HG03457 (cell line): Measurements from ENCODE around the gene ITGA1.

ENCODE experiments used
- ATAC-seq: cut with Tn5 transposase; IDR thresholded peaks from one replicate; pipeline ENCODE4 v1.9.1; 2021; ENCODE audit warnings: moderate number of reproducible peaks; ENCODE audit not compliant: unreplicated experiment

ITGA1 gene

DNA sequence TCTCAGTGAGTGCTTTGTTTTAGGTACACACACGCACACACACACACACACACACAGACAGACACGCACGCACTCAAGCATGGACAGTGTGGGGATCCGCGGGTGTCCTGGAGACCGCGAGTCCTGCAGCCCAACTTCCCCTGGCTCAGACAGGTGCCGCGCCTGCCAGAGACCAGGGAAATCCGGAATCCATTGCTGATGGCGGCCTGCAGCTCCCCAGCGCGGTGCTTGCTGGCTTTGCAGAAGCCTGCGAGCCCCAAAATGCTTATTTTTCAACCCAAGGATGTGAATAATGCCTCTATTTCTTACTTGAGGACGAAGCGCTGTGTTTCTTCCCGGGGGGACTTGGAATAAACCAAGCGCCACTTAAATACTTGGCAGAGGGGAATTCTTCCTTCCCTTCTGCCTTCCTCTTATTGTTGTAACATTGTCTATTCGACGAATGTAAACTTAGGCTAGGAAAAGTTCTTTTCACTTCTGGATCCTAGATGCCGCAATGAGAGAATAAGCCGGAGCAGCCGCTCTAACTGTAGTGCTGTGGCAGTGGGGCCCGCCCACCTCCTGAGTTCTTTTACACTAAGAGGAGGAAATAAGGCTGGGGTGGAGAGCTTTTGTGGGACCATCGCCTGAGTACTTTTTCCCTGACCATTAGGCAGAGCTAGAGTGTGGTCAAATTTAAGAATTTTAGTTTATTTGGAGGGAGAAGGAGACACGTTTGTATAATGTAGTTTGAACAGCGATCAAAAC, 202.2 kb downstream of the ITGA1 start:
- ATAC-seq: no peak

- ATAC-seq: no peak
Measured at GRCh38 chr5:52990528-52990925, 202.8 kb downstream of the ITGA1 start.

DNA sequence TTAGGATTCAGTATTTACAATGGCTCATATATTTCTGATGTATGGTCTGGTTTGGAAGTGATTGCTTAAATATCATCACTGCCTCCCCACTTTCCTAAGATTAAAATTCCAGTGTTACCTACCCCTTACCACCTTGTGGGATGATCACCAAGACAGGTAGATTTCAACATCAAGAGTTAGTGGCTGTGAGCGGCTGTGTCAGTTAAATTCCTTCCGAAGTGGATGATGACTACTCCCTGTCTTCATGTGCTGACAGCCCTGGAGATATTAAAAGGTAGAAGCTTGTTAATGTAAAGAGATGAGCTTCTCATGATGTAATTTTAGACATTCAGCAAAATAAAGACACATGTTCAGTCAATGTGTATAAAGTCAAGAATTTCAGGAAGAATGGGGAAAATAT, 205.7 kb downstream of the ITGA1 start:
- ATAC-seq: no peak

DNA sequence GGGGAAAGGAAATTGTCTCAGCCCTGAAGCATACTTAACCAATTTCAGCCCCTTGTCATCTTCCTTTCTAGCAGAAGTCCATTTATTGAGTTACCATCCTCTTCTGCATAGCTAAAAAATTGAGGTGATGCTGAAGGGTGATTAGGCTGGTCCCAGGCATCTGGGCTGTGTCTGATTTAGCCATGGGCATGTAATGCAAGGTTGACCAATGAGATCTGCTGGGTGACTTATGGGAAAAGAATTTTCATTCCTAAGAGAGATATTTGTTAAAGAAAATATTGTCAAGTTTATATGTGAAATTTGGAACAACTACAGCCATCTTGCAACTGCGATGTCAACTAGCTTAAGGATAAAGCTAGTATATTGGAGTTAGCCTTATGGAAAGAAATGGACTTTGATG, 206.6 kb downstream of the ITGA1 start:
- ATAC-seq: no peak

GRCh38 chr5:52995095-52995494, 207.4 kb downstream of the ITGA1 start:
- ATAC-seq: no peak

DNA sequence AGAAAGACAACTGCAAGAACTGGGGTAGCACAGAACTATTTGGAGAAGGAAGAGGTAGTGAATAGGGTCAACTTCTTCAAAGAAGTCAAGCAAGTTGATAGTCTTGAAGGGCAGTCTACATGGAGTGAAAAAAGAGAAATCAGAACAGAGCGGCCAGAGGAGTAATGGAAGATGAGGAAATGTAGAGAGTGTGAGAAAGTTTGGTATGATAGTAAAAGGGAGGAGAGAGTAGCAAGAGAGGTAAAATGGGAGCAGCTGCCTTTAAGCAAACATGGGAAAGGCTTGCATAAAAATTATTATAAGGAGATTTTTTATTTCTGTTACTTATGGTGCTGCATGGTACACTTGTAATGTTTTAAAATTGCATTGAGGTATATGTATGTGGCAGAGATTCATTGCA, 208.2 kb downstream of the ITGA1 start:
- ATAC-seq: no peak

GRCh38 chr5:52996979-52997378, 209.3 kb downstream of the ITGA1 start:
- ATAC-seq: no peak

- ATAC-seq: no peak
Measured at GRCh38 chr5:52997424-52997823, 209.7 kb downstream of the ITGA1 start.

DNA sequence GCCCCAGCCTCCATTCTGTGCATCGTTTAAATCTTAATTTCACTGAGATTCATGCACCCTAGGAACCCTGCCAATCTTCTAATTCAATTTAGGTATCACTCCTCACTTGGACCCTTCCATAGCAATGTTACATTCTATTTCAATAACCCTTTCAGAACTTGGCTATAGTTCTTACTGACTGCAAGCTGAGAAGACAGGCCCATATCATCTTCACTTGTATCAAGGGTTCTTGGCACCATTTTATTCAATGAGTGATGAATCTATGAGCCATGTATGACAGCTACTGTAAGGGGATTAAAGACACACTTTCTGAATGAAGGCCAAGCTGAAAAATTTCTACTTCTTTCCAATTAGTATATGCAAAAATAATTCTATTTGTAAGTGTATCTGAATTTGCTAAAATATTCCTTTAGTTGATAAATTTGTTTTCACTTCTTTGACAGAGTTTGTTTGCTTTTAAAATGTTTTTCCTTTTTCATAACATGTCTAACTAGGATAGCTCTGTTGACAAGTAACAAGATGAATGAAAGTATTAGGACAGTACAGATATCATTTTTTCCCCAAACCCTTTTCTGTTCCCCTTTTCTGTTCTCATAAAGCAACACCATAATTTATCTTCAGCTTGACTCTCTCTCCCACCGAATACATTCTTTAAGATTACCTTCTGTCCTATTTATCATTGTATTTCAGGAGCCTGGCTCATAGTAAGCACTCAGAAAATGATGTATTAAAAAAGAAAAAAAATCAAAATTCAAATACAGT, 211.0 kb downstream of the ITGA1 start:
- no peak for ATAC-seq

DNA sequence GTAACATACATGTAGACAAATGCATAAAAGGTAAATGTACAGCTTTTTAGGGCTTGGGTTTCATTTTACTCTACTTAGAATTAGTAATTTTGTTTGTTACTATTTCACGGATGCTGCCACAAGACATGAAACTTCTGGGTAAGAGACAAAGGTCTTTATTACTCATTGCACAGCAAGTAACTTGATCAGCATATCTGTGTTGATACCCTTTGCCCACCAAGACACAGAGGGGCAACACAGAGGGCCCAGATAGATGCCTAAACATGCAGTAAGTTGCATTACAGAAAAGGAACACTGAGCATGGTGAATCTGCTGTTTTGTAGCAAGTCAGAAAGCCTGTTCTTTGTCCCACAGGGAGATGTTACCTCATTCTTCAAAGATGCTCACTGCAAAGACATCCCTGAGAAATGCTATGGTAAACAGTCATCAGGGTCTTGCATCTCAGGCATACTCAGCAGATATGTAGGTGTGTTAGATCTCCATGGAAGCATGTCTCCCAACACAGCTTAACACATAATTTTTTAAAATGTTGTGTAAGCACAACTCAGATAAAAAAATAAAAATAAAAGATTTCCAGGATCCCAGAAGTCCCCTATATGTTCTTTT, 211.7 kb downstream of the ITGA1 start:
- no peak for ATAC-seq

GRCh38 chr5:53001541-53001940, 213.8 kb downstream of the ITGA1 start:
- no peak for ATAC-seq

DNA sequence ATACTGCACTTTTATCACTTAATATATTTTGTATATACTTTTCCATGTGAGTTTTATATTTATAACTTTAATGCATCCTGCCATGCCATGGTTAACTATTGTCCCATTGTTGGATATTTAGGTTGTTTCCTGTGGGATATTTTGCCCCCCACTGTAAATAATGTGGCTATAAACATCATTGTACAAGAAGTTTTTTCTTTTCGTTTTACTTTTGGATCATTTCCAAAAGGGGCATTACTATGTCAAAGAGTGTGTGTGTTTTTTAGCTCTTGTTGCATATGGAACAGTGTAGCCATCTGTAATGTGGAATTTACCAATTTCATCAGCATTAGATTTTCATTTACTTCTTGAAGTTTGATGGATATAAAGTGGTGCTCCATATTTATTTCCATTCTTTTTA, 214.8 kb downstream of the ITGA1 start:
- no peak for ATAC-seq

DNA sequence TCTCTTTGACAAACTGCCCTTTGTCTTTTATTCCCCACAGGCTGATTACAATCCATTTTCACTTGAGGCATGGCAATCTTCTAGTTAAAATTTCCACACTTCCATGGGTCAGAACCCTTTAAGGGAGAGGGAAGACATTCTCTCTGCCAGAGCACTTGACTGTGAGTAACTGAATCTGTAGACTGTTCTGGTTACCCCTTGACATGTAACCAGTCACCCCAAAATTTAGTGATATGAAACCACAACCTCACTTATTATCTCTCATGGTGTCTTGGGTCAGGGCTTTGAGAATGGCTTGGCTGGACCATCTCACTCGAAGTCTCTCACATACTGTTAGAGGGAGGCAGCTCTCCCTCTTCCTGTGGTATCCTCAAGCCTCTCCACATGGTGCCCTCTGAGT, 215.4 kb downstream of the ITGA1 start:
- no peak for ATAC-seq

DNA sequence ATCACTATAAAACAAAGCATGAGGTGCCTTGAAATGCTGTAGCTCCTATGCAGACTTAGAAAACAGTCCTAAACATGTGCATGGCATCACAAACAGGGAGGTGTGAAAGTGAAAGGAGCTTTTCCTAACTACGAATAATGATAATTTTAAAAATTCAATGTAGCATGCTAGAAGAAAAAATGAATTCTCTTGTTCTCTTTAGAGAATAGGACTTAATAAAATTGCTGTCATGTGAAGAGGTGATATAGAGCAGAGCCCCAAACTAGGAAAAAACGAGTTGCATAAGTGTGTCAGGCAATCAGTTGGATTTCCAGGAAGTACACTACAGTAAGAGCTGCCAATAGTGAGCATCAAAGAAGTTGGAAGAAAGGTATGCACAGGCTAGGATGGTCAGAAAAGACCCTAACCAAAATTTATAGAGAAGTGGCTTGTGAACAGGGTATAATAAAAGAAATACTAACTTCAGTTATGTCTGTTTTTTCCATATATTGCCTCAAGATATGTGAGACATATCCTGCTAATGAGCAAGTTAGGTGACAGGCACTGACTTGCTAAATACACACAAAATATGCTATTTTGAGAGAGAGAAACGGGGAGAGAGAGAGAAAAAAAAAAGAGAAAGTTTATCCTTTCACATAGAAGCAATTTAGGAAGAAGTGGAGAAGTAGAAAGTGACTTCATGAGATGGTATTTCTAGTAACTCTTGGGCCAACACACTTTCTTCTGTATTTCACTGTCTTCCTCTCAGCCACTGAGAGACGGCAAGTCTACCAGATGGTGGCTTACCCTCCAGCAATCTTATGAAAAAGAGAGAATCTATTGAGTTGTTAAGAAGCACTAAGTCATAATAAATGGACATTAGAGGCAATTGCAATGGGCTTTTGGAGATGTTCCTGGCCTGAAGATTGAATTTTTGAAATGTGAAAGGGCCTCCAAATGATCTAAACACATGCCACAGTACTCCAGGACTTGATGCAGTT, 219.5 kb downstream of the ITGA1 start:
- no peak for ATAC-seq

GRCh38 chr5:53008751-53009150, 221.0 kb downstream of the ITGA1 start:
- ATAC-seq: peak; percentile 90
